NB4 (cell line): ENCODE results near the gene DNAJC7.

Experiments
- DNase-seq: peaks from one replicate; pipeline ENCODE4 v3.0.0; 2010; ENCODE audit warnings: low read depth
- H3K4me3 ChIP-seq: one replicate; pipeline ENCODE4 v1.5.1; 2011; ENCODE audit warnings: mild to moderate bottlenecking, low read depth, low read length, moderate library complexity
- MAX ChIP-seq: IDR thresholded peaks from 2 replicates; pipeline ENCODE4 v1.6.1; 2011; ENCODE audit warnings: low read depth, low read length
- MYC ChIP-seq: IDR thresholded peaks from 2 replicates; pipeline ENCODE4 v1.6.1; 2011; ENCODE audit warnings: low read depth, low read length
- POLR2A ChIP-seq: IDR thresholded peaks from 2 replicates; pipeline ENCODE4 v1.6.1; 2011; ENCODE audit warnings: mild to moderate bottlenecking; ENCODE audit not compliant: insufficient read length; ENCODE audit errors: extremely low read depth
- TF ChIP-seq, protein P1 (sequence below): IDR thresholded peaks from one replicate; pipeline ENCODE4 v1.5.1; 2012; ENCODE audit warnings: low read depth, low read length

Gene DNAJC7

GRCh38 chr17:42034059-42034458 lies 16.8 kb upstream of the DNAJC7 start:
- TF ChIP-seq, protein P1, sequence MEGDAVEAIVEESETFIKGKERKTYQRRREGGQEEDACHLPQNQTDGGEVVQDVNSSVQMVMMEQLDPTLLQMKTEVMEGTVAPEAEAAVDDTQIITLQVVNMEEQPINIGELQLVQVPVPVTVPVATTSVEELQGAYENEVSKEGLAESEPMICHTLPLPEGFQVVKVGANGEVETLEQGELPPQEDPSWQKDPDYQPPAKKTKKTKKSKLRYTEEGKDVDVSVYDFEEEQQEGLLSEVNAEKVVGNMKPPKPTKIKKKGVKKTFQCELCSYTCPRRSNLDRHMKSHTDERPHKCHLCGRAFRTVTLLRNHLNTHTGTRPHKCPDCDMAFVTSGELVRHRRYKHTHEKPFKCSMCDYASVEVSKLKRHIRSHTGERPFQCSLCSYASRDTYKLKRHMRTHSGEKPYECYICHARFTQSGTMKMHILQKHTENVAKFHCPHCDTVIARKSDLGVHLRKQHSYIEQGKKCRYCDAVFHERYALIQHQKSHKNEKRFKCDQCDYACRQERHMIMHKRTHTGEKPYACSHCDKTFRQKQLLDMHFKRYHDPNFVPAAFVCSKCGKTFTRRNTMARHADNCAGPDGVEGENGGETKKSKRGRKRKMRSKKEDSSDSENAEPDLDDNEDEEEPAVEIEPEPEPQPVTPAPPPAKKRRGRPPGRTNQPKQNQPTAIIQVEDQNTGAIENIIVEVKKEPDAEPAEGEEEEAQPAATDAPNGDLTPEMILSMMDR: no peak
- TF ChIP-seq MYC (no peak), MAX (no peak), POLR2A (no peak)
- DNase-seq: no peak
- no peak overlapping the region for H3K4me3 ChIP-seq

DNA sequence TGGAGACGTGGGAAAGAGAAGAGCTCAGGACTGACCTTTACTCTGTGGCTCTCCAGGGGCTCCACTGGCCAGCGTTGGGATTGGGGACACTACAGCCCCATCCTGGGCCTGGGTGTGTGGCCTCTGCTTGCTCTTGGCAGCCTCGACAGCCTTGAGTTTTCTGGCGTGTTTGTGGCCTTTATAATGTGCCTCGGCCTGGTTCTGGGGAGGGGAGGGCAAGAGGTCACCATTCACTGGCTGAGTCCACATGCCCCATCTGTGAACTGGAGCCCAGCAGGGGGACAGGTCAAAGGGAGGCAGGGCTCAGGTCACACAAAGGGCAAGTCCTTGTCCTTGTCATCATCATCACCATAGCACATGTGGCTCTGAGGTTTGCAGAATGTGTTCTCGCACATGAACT lies 14.3 kb upstream of the DNAJC7 start:
- no peak for DNase-seq

GRCh38 chr17:42028791-42029127 lies 11.5 kb upstream of the DNAJC7 start:
- TF ChIP-seq POLR2A (no peak), MAX (no peak), MYC (no peak)
- TF ChIP-seq, protein P1: no peak
- H3K4me3 ChIP-seq: no peak overlapping the region
- no peak for DNase-seq

More for the DNA sequence above, 14.3 kb upstream of the DNAJC7 start:
- no peak overlapping the region for H3K4me3 ChIP-seq
- TF ChIP-seq POLR2A (no peak), MAX (no peak), MYC (no peak)
- TF ChIP-seq, protein P1: no peak

GRCh38 chr17:42027961-42028790 lies 10.9 kb upstream of the DNAJC7 start:
- DNase-seq: peak; percentile 37
- no peak overlapping the region for H3K4me3 ChIP-seq
- TF ChIP-seq, protein P1: peak; percentile 31
- TF ChIP-seq MYC: no peak

GRCh38 chr17:42027590-42027889 lies 10.3 kb upstream of the DNAJC7 start:
- H3K4me3 ChIP-seq: no peak overlapping the region

More at GRCh38 chr17:42027590-42027889, 10.3 kb upstream of the DNAJC7 start:
- no peak for DNase-seq
- TF ChIP-seq POLR2A (no peak), MAX (no peak), MYC (no peak)
- TF ChIP-seq, protein P1: no peak
